OCI-LY1 (cell line): ENCODE data around the gene SEPHS2.

ENCODE experiments used
- H2AFZ ChIP-seq: fragments of 200-600 bp; sonication (generic), shearing (Covaris generic); 2 replicates; pipeline ENCODE4 v1.6.0; 2014; ENCODE audit warnings: antibody characterized with exemption, mild to moderate bottlenecking, low read length
- H3F3A ChIP-seq: fragments of 200-600 bp; sonication (generic), shearing (Covaris generic); 2 replicates; pipeline ENCODE4 v1.6.0; 2014; ENCODE audit warnings: mild to moderate bottlenecking, antibody characterized with exemption, low read length, moderate library complexity; ENCODE audit not compliant: insufficient read depth
- H3K27ac ChIP-seq: fragments of 200-600 bp; sonication (generic); 2 replicates; pipeline ENCODE4 v1.5.1; 2014; ENCODE audit warnings: low read length, mixed run types, mild to moderate bottlenecking, low read depth; ENCODE audit not compliant: poor library complexity, severe bottlenecking
- H3K27me3 ChIP-seq: fragments of 200-600 bp; sonication (generic); 2 replicates; pipeline ENCODE4 v1.6.0; 2014; ENCODE audit warnings: antibody characterized with exemption, mild to moderate bottlenecking, low read length, moderate library complexity; ENCODE audit not compliant: insufficient read depth
- H3K36me3 ChIP-seq: fragments of 200-600 bp; sonication (generic); 2 replicates; pipeline ENCODE4 v1.6.1; 2014; ENCODE audit warnings: mild to moderate bottlenecking, antibody characterized with exemption, low read length, moderate library complexity, mixed read lengths; ENCODE audit not compliant: insufficient read depth
- H3K4me1 ChIP-seq: fragments of 200-600 bp; sonication (generic); 2 replicates; pipeline ENCODE4 v1.5.1; 2014; ENCODE audit warnings: mild to moderate bottlenecking, low read length, moderate library complexity; ENCODE audit not compliant: insufficient read depth, severe bottlenecking
- H3K4me2 ChIP-seq: fragments of 200-600 bp; sonication (generic), shearing (Covaris generic); 2 replicates; pipeline ENCODE4 v1.6.1; 2014; ENCODE audit warnings: low read length
- H3K4me3 ChIP-seq: fragments of 200-600 bp; sonication (generic); 2 replicates; pipeline ENCODE4 v1.5.1; 2014; ENCODE audit warnings: low read length, low read depth, mild to moderate bottlenecking, mixed read lengths; ENCODE audit not compliant: poor library complexity, severe bottlenecking
- H3K79me2 ChIP-seq: fragments of 200-600 bp; shearing (Covaris generic); 2 replicates; pipeline ENCODE4 v1.6.1; 2016; ENCODE audit warnings: mixed run types, low read length, mixed read lengths; ENCODE audit not compliant: insufficient read depth
- H3K9ac ChIP-seq: fragments of 200-600 bp; sonication (generic), shearing (Covaris generic); 2 replicates; pipeline ENCODE4 v1.6.1; 2014; ENCODE audit warnings: mild to moderate bottlenecking, low read length, mixed read lengths
- H3K9me2 ChIP-seq: fragments of 200-600 bp; sonication (generic), shearing (Covaris generic); 2 replicates; pipeline ENCODE4 v1.6.1; 2014; ENCODE audit warnings: low read depth, mild to moderate bottlenecking, low read length, mixed read lengths
- H3K9me3 ChIP-seq: fragments of 200-600 bp; shearing (Covaris generic); 2 replicates; pipeline ENCODE4 v1.6.1; 2014; ENCODE audit warnings: low read length, mixed read lengths
- H4K20me1 ChIP-seq: fragments of 200-600 bp; sonication (generic), shearing (Covaris generic); 2 replicates; pipeline ENCODE4 v1.6.0; 2016; ENCODE audit warnings: mild to moderate bottlenecking, low read length; ENCODE audit not compliant: insufficient read depth
- CTCF ChIP-seq: fragments of 200-600 bp; sonication (generic), shearing (Covaris generic); IDR thresholded peaks from 2 replicates; pipeline ENCODE4 v1.5.1; 2017; ENCODE audit warnings: mild to moderate bottlenecking, antibody characterized with exemption, low read length, moderate library complexity, mixed read lengths
- EZH2 ChIP-seq: fragments of 200-600 bp; sonication (generic), shearing (Covaris generic); IDR thresholded peaks from 2 replicates; pipeline ENCODE4 v1.8.0; 2017; ENCODE audit warnings: borderline replicate concordance, mixed run types, mild to moderate bottlenecking, antibody characterized with exemption, low read length, moderate library complexity, mixed read lengths

SEPHS2 gene

DNA sequence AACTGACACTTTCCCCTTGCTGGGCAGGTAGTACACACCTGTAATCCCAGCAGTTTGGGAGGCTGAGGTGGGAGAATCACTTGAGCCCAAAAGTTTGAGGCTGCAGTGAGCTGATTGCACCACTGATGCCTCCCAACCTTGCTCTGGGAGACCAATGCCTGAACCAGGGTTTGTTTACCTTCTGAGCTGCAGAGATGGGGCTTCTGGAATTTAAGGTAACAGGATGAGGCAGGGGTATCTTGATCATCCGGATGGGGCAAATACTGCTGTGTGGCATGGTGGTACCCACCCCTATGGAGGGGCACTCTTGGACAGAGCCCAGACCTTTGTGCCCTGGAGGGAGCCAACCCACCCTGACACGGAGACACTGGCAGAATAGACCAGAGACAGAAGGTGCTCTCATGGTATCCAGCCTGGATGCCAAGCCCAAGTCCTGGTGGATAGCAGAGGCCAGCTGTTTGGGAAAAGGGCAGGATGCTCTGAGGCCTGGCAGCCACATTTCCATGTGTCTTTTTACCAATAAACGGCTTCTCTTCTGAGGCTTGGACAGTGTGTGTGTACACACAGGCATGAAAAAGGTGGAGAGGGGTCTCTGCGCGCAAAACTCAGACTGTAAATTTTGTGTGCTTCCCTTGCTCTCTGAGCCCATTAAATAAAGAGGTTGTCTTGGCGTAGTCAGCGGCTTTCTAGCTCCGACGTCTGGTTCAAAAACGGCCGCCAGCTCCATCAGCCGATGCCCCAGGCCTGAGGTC is 46.1 kb downstream of the SEPHS2 start:
- Histone ChIP-seq H3K9me2 (no peaks in the 10 kb centered on the region), H3K4me3 (peak overlapping the region; percentile 50), H2AFZ (no peak overlapping the region), H3K79me2 (no peaks in the 10 kb centered on the region), H3K9me3 (no peaks in the 10 kb centered on the region), H3K36me3 (peaks cover 30% of the 10 kb centered on the region), H3K27me3 (no peaks in the 10 kb centered on the region), H4K20me1 (no peaks in the 10 kb centered on the region), H3K4me2 (peak overlapping the region; percentile 75), H3K27ac (no peak overlapping the region), H3K9ac (peak overlapping the region; percentile 24; the same call in 1 of the 2 replicates), H3K4me1 (peaks cover 27% of the 10 kb centered on the region), H3F3A (no peaks in the 10 kb centered on the region)
- no peak for TF ChIP-seq EZH2
- TF ChIP-seq CTCF: no peak

GRCh38 chr16:30398661-30399434 is 46.8 kb downstream of the SEPHS2 start:
- Histone ChIP-seq H3K9me2 (no peaks in the 10 kb centered on the region), H3K27ac (no peak overlapping the region), H4K20me1 (no peaks in the 10 kb centered on the region), H3K9me3 (no peaks in the 10 kb centered on the region), H3K27me3 (no peaks in the 10 kb centered on the region), H3K9ac (no peak overlapping the region), H3K4me3 (no peak overlapping the region), H3K36me3 (peaks cover 30% of the 10 kb centered on the region), H3F3A (no peaks in the 10 kb centered on the region), H3K4me1 (peaks cover 34% of the 10 kb centered on the region), H3K4me2 (no peak overlapping the region), H2AFZ (no peak overlapping the region), H3K79me2 (no peaks in the 10 kb centered on the region)
- TF ChIP-seq EZH2 (no peak), CTCF (no peak)

DNA sequence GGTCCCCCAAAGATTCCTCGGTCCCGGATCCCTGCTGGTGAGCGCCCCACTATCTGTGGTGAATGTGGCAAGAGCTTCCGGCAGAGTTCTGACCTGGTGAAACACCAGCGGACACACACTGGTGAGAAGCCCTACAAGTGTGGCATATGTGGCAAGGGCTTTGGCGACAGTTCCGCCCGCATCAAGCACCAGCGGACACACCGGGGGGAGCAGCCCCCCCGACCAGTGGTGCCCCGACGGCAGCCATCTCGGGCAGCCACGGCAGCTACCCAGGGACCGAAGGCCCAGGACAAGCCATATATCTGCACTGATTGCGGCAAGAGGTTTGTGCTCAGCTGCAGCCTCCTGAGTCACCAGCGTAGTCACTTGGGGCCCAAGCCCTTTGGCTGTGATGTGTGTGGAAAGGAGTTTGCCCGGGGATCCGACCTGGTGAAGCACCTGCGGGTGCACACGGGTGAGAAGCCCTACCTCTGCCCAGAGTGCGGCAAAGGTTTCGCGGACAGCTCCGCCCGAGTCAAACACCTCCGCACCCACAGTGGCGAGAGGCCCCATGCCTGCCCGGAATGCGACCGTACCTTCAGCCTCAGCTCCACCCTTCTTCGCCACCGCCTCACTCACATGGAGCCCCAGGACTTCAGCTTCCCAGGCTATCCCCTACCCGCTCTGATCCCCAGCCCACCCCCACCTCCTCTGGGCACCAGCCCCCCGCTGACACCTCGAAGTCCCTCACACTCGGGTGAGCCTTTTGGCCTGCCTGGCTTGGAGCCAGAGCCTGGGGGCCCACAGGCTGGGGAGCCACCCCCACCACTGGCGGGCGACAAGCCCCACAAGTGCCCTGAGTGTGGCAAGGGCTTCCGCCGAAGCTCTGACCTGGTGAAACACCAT is 47.7 kb downstream of the SEPHS2 start:
- no peaks in the 10 kb centered on the region for H3K9me2 ChIP-seq
- no peak overlapping the region for H3K27ac ChIP-seq
- no peak overlapping the region for H3K4me3 ChIP-seq
- H3K9ac ChIP-seq: no peak overlapping the region
- peaks cover 30% of the 10 kb centered on the region for H3K36me3 ChIP-seq
- H2AFZ ChIP-seq: no peak overlapping the region
- TF ChIP-seq EZH2 (no peak), CTCF (no peak)
- H3K27me3 ChIP-seq: no peaks in the 10 kb centered on the region
- H3K79me2 ChIP-seq: no peaks in the 10 kb centered on the region
- no peaks in the 10 kb centered on the region for H3F3A ChIP-seq
- H4K20me1 ChIP-seq: no peaks in the 10 kb centered on the region
- no peaks in the 10 kb centered on the region for H3K9me3 ChIP-seq
- H3K4me1 ChIP-seq: peaks cover 35% of the 10 kb centered on the region
- no peak overlapping the region for H3K4me2 ChIP-seq
